ENCODE data around the gene MBD3.

The MBD3 gene

DNA sequence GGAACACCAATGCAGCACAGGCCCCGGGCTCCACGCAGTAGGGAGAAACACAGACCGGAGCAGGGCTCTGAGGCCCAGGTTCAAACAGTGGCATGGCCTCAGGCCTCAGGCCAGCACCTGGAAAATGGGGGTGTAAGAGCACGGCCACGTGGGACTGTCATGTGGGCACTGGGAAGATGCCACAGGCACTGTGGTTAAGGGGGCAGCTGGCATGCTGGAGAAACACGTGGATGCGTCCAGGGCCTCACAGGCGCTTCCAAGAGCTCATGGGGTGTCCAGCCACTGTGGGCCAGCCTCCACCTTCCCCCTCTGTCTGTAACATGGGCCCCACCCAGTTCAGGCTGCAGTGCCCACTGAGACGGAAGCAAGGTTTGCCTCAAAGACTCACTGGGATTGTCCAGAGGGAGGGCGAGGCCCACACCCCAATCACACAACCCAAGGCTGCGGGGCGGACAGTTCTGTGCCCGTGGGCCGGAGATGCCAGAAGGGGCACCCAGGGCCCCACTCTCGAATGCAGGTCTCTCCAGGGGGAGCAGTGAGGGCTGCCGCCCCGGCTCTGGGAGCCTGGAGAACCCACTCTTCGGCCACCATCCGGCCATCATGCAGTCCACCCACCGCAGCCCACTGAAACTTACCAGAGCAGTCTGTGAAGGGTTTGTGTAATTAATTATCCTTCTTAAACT, 6.3 kb upstream of the MBD3 start:
- no peak for DNase-seq (ENCODE audit: low read depth in 2 of 2)

- no peak for DNase-seq (ENCODE audit: low read depth in 2 of 2)
Measured at GRCh38 chr19:1593501-1593772, 772 bp upstream of the MBD3 start.

- DNase-seq (ENCODE audit: low read depth in 2 of 2): peak; percentile 57 to 61
Measured at GRCh38 chr19:1592024-1592754, 476 bp downstream of the MBD3 start.

DNA sequence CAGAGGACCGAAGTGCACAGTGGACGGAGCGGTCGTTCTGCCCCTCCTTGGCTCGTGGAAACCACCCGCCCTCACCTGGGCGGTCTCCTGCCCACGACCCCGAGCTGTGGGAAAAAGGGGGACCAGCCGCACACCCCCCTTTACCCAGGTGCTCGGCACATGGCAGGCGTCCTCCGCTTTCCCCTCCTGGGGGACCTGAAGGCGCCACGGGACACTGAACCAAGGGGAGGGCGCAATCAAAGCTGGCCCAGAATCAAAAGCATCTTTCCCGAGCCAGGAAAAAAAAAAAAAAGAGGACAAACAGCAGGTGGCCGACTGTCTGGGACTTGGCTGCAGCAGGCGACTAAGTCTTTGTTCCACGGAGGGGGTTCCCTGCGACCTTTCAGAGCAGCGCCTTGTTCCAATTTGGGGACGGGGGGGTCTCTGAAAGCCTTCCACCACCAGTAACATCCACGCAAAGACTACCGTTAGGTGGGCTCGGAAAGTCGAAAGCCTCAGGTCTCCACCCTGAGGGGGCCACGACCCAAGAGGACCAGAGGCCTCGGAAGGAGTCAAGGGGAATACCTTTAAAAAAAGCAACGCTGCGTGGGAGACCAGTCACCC, 1.1 kb downstream of the MBD3 start:
- no peak for DNase-seq (ENCODE audit: low read depth in 2 of 2)

DNA sequence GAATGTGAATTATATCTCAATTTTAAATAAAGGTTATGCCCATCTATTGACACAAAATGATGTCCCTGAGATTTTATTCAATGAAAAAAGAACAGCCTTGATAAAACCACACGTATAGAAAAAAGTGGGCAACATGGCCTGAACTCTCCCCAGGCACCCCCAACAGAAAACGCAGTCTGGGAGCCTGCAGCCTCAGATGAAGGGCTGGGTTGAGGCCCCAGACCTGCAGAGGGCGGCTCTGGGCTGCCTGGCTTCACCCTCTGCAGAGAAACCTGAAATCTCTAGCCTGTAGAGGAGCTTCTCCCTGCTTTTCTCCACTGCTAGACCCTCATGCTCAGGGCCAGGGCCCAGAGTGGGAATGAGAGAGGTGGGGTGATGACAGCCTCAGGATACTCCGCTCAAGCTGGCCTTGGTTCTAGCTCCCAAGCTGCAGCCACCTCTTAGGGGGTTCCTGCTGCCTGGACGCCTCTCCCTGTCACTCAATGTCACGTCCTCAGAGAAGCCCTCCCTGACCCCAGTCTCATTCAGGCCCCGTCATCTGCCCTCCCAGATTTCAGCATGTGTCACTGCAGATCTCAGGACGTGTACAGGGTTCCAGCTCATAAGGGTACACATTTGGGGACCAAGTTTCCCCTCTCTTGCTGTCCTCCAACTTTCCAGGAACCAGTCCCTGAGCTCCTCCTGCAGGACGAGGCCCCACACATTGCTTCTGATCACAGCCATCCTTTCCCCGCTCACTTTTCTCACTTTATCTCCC, 1.8 kb downstream of the MBD3 start:
- no peak for DNase-seq (ENCODE audit: low read depth in 2 of 2)

DNA sequence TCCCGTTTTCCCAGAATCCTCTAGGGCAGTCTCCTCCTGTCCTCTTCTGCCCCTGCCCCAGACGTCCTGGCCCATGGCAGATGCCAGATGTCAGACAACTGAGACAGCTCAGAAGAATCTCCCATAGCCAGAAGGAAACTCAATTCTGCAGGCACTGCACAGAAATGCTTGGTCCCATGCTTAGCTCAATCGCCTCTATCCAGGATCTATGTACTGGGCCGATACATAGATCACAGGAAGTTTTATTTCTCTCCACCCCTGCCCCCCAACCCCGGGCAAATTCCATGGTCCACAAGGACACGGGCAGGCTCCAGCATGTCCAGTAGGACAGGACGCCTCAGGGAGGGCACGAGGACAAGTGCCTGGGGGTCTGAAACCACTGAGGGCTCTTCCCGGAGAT, 4.8 kb downstream of the MBD3 start:
- no peak for DNase-seq (ENCODE audit: low read depth in 2 of 2)

GRCh38 chr19:1585243-1585580, 7.5 kb downstream of the MBD3 start:
- DNase-seq (ENCODE audit: low read depth in 2 of 2): no peak

GRCh38 chr19:1584500-1585242, 8.0 kb downstream of the MBD3 start:
- no peak for DNase-seq (ENCODE audit: low read depth in 2 of 2)

DNA sequence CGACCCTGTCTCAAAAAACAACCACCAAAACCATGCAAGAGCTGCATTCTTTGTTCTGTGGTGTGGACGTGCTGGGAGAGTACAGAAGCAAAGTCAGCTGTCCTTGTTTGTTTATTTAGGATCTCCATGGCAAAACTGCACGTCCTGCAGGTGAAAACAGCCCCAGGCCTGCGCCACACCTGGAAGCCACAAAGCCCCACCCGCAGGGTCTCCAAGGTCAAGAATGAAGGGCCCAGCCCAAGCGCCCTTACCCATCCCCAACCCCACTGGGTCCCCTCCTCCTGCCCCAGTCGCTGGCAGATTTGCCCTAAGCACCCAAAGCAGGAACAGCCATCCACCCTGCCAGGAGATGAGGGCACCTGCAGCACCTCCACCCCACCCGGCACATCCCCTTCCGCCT, 10.5 kb downstream of the MBD3 start:
- DNase-seq (ENCODE audit: low read depth in 2 of 2): no peak

DNA sequence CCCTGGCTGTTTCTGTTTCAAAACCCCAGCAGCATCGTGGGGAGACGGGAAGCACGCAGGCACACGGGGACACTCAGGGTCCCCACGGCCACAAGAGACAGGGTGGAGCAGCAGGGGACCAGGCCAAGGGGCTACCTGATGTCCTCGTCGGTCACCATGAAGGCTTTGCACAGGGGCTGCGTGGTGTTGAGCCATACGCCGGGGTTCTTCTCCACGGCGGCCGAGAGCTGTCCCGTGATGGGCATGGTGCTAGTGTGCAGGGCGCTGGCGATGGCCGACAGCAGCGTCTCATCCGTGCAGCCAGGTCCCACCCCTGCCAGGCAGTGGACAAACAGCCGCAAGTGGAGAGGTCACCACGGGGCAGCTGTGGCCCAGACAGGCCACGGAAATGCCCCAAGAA, 11.7 kb downstream of the MBD3 start:
- no peak for DNase-seq (ENCODE audit: low read depth in 2 of 2)

DNA sequence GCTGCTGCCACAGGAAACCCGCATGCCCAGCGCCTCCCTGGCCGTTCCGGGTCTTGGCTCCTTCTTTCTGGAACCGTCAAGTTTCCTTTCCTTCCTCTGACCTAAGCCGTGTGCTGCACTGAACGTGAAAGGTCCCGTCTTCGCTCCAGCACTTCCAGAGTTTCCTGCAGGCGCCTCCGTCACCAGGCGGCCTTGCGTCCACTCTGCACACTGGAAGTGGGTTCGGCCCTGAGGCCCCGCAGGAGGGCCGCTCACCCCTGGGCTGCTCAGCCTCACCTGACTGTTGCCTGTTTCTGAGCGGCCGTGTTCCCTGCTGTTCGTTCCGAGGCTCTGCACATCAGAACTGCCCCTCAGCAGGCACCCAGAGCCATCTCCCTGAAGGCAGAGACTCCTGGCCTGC, 12.3 kb downstream of the MBD3 start:
- DNase-seq (ENCODE audit: low read depth in 2 of 2): no peak

DNA sequence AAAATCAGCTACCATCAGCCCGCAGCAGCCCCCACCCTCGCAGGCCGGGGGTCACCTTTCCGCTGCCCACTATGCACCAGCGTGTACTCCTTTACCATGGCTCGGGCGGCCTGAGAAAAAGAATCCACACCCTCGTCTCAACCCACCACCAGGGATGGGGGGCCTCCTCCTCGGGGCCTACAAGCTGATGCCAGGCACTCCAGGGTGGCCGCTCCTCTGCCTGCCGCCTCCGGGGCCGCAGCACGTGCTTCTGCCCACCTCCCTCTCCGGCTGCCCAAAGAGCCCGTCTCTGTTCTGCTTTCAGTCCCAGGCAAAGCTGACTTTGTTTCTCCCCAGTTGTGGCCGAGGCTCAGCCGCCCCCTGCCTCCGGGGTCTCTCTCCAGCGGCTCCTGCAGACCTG, 13.4 kb downstream of the MBD3 start:
- no peak for DNase-seq (ENCODE audit: low read depth in 2 of 2)

DNA sequence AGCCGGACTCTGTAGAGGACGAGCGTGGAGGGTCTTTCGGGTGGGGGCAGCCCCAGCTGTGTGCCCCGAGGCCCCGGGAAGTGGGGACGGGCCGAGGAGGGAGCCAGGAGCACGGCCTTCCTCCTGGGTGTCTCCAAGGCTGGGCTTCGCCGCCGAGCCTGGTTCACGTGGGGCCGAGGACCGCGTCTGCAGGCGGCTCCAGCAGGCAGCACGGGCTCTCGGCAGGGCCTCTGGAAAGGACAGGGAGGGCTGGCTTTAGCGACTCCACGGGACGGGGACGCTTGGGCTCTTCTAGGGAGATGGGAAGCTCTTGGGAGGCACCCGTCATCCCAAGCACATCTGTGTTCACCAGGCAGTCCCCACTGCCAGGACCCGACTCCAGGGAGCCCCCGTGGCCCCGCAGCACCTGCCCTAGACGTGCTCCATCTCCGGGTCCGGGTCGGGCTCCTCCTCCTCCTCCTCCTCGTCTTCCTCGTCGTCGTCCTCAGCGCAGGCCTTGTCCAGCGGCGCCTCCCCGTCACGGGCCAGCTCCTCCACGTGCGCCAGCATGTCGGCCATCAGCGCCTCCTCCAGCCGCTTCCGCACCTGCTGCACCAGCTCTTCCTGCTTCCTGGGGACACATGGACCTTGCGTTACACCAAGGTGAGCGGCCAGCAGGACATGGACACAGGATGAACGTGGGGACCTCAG, 14.6 kb downstream of the MBD3 start:
- DNase-seq (ENCODE audit: low read depth in 2 of 2): no peak

GRCh38 chr19:1577090-1577928, 15.4 kb downstream of the MBD3 start:
- no peak for DNase-seq (ENCODE audit: low read depth in 2 of 2)

DNA sequence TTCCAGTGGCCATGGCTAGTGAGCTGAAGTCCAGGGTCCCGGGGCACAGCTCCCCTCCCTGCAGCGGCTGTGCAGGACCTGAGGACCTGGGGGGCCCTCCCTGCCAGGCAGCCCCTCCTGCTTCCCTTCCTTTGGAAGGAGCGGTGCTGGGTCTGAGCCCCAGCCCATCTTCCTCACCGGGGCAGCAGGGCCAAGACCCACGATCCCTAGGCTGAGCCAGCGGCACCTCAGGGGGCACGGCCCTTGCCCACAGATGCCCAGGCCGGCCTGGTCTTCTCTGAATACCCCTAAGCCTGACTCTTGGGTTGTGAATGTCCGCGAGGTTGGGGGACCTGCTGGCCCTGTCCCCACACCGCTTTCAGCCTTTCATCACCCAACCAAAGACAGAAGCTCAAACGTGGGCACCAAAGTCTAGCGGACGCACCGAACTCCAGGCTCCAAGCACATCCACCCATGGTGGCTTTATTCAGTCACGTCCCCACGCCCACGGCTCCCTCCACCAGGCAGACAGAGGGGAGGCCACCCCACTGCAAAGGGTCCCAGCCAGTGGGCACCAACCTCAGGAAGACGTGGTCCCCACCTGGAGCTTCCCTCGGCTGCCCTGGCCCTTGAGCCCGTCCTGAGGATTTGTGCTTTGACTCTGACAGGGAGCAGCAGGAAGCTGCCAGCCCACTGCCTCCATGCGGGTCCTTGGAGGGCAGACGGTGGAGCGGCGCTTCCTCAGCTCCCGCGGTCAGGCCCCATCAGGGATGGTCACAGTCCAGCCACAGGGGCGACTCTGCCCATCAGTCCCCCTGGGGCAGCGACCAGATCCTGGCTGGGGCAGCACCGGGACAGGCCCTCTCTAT, 16.2 kb downstream of the MBD3 start:
- no peak for DNase-seq (ENCODE audit: low read depth in 2 of 2)

DNA sequence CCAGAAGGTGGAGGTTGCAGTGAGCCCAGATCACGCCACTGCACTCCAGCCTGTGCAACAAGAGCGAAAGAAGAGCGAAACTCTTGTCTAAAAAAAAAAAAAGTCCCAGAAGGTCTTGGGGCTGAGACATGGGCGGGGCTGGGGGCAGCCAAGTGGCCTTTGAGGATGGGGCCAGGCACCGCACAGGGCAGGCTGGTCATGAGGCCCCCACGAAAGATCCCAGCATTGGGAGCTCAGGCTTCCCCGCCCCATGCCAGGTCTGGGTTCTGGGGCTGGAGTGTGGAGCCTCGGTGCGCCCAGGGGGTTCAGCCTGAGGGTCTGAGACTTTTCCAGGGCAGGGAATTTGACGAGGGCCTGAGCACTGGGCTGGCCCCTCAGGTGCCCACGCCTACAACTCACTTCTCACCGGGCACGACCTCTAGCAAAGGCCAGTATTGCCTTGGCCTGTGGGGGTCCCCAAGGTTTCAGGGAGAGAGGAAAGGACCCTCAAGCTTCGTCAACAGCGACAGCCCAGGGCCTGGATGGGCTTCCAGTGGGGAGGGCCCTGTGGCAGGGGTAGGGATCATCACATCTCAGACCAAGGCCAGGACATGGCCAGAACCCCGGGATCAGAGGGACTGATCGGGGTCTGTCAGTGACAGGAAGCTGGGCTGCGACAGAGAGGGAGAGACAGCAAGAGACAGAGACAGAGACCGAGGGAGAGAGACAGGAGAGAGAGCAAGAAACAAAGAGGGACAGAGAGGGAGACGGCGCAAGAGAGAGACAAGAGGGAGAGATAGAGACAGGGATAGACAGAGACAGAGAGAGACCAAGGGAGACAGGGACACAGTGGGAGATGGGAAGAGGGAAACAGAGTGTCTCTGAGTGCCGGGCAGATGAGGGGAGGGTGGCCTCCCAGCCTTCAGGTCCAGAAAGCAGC, 17.1 kb downstream of the MBD3 start:
- no peak for DNase-seq (ENCODE audit: low read depth in 2 of 2)

- DNase-seq (ENCODE audit: low read depth in 2 of 2): no peak
Measured at GRCh38 chr19:1574354-1575136, 18.1 kb downstream of the MBD3 start.

- no peak for DNase-seq (ENCODE audit: low read depth in 2 of 2)
Measured at GRCh38 chr19:1572795-1573194, 19.9 kb downstream of the MBD3 start.

Measured in stimulated activated CD4-positive, alpha-beta T cell treated with anti-CD3 and anti-CD28 coated beads, Interleukin-1b, Interleukin-23, amount 100 ng/mL, for 1 hour (primary cell).